SK-N-DZ (cell line): ENCODE measurements around the gene SERPINB8.

Experiments
- DNase-seq: peaks from one replicate; pipeline ENCODE4 v3.0.0-alpha.2; 2015; ENCODE audit warnings: low spot score

Gene SERPINB8

GRCh38 chr18:64017870-64018269 is 48.0 kb downstream of the SERPINB8 start:
- peak; percentile 10 for DNase-seq

DNA sequence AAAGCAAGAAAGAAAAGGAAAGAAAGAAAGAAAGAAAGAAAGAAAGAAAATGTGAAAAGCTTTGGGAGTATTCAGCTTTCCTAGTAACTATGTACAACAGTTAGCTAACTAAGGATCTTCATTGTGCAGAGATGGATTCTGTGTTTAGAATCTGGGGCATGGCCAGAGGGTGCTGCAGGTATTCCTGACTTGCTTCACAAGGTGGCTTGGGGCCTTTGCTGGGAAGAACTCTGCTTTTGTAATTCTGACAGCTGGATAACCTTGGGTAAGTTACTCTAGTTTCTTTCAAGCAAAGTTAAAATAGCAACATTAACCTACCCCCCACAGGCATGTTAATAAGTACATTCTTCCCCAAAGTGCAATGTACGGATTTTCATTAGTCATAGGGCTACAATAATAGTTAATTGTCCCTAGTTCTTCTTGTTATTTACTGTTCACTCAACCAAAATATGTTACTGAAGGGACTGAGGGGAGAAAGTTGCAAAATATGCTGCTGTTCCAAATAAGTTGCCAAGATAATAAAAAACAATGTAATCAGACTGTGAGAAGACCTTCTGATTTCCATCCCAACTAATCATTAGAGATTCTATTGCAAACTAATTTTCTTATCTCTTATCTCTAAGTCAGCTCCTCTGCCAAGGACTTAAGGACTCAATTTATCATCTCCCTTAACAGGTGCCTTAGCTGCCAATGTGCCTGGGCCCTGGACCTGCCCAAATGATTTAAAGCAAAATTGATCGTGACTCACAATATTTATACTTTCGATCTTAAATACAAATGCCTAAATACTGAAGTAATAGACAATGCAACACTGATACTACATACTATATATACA is 50.3 kb downstream of the SERPINB8 start:
- no peak for DNase-seq

GRCh38 chr18:64026350-64026749 is 56.5 kb downstream of the SERPINB8 start:
- no peak for DNase-seq

DNA sequence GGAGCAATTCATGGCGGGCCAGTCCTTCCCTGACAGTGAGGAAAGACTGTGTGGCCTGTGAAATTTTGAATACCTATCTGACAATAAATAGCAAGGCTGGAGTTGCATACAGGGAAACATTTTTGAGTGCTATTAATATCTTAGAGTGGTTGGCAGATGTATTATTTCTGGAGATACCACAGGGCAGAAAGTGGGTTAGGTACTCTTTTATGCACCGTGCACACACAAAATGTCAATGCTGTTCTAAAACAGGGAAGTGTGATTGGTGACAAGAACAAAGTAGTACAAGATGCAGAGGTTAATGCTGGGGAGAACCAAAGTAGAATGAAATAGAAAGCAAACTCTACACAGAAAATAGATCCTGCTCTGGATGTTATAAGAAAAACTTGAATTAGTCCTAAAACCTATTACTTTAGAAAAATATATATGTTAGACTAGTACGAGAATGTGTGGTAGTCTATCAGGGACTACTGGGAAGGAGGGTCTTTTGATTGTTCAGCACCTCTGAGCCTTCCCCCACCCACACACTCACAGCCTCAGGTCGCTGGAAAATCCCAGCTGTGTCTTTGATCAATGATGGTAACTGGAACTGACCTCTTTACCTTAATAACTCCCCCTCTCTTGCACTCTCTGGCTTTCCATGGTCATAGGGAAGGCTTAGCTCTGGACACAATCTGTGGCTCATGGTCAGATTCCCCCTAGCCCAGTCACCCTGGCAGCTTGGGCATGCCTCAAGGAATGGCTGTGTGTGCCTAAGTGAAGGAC is 58.2 kb downstream of the SERPINB8 start:
- DNase-seq = no peak

GRCh38 chr18:64029096-64029495 is 59.2 kb downstream of the SERPINB8 start:
- no peak for DNase-seq

DNA sequence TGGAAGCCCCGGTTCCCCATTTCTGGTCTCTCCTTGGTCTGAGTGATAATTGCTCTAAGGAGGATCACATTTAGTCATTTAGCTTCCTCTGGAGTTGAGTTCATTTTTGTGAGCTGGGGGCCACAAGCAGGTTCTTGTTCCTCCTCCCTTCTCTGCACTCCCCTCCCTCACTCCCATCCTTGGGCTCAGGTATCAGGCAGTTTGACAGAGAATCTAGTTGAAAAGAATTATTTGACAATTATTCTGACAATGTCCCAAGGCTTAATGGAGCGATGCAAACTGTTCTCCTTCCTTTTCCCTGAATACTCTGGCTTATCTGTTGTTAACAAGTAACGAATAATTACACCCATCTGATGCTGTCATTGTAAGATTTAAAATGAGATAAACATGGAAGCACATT is 61.5 kb downstream of the SERPINB8 start:
- no peak for DNase-seq

DNA sequence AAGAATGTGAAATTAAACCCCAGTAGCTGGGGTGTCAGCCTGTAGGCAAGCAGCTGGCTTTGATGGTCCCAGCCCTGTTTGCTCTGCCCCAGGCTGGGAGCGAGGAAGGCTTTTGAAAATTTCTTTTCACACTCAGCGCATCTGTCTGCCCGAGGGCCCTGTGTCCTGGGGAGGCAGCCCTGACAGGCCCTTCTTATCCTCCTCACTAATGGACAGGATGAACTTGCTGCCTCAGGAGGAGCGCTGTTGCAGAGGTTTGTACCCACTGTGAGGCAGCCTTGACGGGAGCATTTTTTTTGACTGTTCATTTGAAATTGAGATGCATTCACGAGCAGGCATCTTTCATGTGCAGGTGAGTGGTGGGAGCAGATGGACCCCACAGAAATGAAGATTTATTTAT is 62.4 kb downstream of the SERPINB8 start:
- DNase-seq = no peak

DNA sequence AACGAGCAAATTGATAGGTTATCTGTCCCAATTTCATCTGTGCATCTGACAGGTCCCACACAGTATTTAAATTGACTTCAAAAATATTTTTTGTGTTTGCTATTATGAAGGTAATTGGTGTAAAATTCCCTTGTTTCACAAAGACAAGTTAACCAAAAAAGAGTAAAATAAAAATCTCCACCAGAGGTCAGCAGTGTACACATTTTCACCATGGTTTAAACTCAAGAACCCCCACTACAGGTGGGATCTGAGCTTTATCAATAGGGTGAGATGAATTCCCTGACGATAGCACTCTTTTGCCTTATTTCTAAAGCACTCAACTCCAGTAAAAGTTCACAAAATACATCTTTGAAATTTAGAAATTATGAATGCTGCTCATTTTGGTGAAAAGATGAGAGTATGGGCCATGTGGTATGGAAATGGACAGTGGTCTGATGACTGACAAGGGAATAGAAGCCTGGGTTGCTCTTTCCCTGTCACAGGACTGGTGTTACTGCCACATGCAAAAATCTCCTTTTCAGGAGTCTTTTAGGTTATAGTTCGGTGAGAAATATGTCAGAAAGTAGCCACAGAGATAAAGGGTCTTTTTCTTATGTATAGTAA is 68.0 kb downstream of the SERPINB8 start:
- DNase-seq = peak; percentile 45
